Fibroblast of skin of scalp (primary cell): ENCODE measurements around the gene C5orf58. TPM values are rescaled to one million over a fixed set of nuclear protein-coding genes. Genes with fewer than 3 reads are reported as not detected.
A peak's percentile ranks its signal among the peaks of the same experiment; 100 is the strongest.

ENCODE experiments used
- DNase-seq: peaks from one replicate; pipeline ENCODE4 v3.0.0-alpha.2; 2013
- polyA plus RNA-seq, 2 experiments: library from polyadenylated mRNA; unstranded; fragments of 120-200 nt; gene quantifications; one replicate each; pipeline ENCODE4 v1.2.1, GENCODE V29; 2013; ENCODE audit not compliant: insufficient read length in 2 of 2

C5orf58 gene
- not detected for polyA plus RNA-seq (2013, experiment 1 of 2; ENCODE audit: insufficient read length)
- polyA plus RNA-seq (2013, experiment 2 of 2; ENCODE audit: insufficient read length): not detected

- no peak for DNase-seq
Measured at GRCh38 chr5:170232786-170233185, at the start of gene C5orf58. C5orf58 (plus strand) TSS chr5:170232985; CDS start chr5:170234977, 1,992 bp downstream.

GRCh38 chr5:170183816-170184687 is 48.7 kb upstream of the C5orf58 start:
- peak; percentile 58 for DNase-seq

GRCh38 chr5:170184737-170185136 is 48.0 kb upstream of the C5orf58 start:
- no peak for DNase-seq

- no peak for DNase-seq
Measured at GRCh38 chr5:170186156-170186555, 46.6 kb upstream of the C5orf58 start.

- no peak for DNase-seq
Measured at GRCh38 chr5:170186856-170187255, 45.9 kb upstream of the C5orf58 start.

GRCh38 chr5:170190436-170191134 is 42.2 kb upstream of the C5orf58 start:
- DNase-seq: no peak

GRCh38 chr5:170192829-170193228 is 40.0 kb upstream of the C5orf58 start:
- no peak for DNase-seq

- DNase-seq: no peak
Measured at GRCh38 chr5:170195961-170196360, 36.8 kb upstream of the C5orf58 start.

GRCh38 chr5:170200876-170201275 is 31.9 kb upstream of the C5orf58 start:
- no peak for DNase-seq

- DNase-seq: no peak
Measured at GRCh38 chr5:170201311-170201710, 31.5 kb upstream of the C5orf58 start.

- no peak for DNase-seq
Measured at GRCh38 chr5:170202117-170202516, 30.7 kb upstream of the C5orf58 start.

- DNase-seq: peak; percentile 17
Measured at GRCh38 chr5:170204202-170204601, 28.6 kb upstream of the C5orf58 start.

- no peak for DNase-seq
Measured at GRCh38 chr5:170206216-170206615, 26.6 kb upstream of the C5orf58 start.

- no peak for DNase-seq
Measured at GRCh38 chr5:170206958-170207357, 25.8 kb upstream of the C5orf58 start.

- no peak for DNase-seq
Measured at GRCh38 chr5:170211575-170212334, 21.0 kb upstream of the C5orf58 start.

- DNase-seq: peak; percentile 64
Measured at GRCh38 chr5:170216257-170216864, 16.4 kb upstream of the C5orf58 start.

- peak; percentile 47 for DNase-seq
Measured at GRCh38 chr5:170217831-170218230, 15.0 kb upstream of the C5orf58 start.

GRCh38 chr5:170218726-170219125 is 14.1 kb upstream of the C5orf58 start:
- DNase-seq: no peak

GRCh38 chr5:170219615-170220014 is 13.2 kb upstream of the C5orf58 start:
- peak; percentile 80 for DNase-seq

- DNase-seq: peak; percentile 33
Measured at GRCh38 chr5:170220191-170220590, 12.6 kb upstream of the C5orf58 start.

GRCh38 chr5:170221327-170221741 is 11.5 kb upstream of the C5orf58 start:
- DNase-seq: no peak

- peak; percentile 58 for DNase-seq
Measured at GRCh38 chr5:170223360-170223759, 9.4 kb upstream of the C5orf58 start.
